GM12872 (cell line): ENCODE measurements around the gene BACE2.
A peak's percentile ranks its signal among the peaks of the same experiment; 100 is the strongest.

Experiments used
- TF ChIP-seq, protein P1 (sequence below): IDR thresholded peaks from 3 replicates; pipeline ENCODE4 v1.5.1; 2011; ENCODE audit warnings: low read depth, mild to moderate bottlenecking, low read length, moderate library complexity; ENCODE audit not compliant: insufficient read depth

BACE2 gene

DNA sequence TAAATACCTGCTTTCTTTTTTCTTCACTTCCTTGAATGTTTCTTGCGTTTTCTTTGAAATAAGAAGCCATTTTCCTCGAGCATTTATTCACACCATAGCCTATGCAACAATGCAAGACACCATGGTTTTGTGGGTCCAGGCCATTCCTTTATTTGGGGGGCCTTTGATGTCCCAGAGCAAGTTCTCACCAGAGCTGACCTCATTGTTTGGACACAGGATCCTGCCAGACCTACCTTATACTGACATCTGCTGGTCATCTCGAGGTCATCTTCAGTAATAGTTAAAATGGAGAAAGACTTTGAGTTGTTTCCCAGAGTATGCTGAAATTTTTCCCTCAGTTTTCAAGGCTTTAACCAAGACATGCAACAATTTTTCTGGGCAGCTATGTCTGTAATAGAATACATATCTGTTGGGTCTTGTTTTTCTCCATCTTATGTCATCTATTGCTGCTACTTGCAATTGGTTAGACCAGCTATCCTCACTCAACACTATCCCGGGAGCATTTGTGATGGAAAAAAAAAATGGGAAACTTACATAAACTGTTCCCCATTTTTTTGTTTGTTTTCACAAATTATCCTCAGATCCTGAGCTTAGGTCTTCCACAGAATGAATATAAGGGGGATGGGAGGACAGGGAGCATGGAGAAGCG, 34.0 kb upstream of the BACE2 start:
- TF ChIP-seq, protein P1, sequence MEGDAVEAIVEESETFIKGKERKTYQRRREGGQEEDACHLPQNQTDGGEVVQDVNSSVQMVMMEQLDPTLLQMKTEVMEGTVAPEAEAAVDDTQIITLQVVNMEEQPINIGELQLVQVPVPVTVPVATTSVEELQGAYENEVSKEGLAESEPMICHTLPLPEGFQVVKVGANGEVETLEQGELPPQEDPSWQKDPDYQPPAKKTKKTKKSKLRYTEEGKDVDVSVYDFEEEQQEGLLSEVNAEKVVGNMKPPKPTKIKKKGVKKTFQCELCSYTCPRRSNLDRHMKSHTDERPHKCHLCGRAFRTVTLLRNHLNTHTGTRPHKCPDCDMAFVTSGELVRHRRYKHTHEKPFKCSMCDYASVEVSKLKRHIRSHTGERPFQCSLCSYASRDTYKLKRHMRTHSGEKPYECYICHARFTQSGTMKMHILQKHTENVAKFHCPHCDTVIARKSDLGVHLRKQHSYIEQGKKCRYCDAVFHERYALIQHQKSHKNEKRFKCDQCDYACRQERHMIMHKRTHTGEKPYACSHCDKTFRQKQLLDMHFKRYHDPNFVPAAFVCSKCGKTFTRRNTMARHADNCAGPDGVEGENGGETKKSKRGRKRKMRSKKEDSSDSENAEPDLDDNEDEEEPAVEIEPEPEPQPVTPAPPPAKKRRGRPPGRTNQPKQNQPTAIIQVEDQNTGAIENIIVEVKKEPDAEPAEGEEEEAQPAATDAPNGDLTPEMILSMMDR = peak; percentile 66

DNA sequence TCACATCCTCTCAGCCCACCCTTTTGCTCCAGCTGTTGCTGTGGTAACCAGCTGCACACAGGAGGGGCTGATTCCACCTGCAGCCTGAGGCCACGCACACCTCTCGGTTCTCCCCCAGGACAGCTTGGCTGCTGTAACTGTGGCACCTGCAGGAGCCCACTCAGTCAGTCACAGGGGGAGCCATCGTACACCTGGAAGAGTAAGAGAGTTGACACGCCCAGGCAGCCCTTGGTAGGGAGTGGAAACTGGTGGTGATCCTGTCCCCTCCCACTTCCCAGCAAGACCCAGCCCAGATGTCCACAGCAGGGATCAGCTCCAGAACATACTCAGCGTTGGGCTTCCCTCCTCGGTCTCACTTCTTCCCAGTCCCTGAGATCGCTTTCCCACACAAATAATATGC, 32.2 kb upstream of the BACE2 start:
- TF ChIP-seq, protein P1 = no peak

DNA sequence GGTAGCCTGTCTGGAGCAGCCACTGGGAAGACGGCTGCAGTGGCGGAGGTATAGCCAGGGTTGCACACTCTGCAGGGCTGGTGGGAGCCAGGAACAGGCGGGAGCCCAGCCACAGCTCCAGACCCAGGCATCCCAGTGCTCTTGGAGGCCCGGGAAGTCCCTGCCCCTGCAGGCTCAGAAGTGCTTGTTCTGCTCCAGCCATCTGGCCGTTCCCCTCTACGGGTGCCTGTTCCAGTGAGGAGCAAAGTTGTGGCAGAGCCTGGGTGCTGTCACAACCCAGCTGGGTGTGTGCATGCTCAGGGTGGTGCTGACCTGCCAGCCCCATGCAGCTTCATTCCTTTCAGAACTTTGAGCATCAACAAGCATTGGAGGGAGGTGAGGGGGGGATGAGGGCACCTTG, 31.7 kb upstream of the BACE2 start:
- TF ChIP-seq, protein P1 = no peak

DNA sequence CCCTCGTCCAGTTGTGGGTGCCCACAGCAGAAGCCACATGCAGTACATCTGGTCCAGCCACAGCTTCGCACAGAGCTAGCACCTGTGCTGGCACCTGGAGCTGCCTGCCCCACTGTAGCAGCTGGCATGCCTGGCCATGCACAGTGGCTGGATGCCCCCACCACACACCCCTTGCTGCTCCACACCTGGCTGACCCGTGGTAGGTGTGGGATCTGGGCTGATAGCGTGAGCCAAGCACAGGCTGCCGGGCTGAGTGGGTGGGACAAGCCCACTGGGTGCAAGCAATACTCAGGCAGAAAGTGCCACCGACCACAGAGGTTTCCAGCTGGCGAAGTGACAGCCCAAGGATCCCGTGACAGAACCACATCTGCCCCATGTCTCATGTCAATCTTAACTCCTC, 30.6 kb upstream of the BACE2 start:
- TF ChIP-seq, protein P1 = no peak

DNA sequence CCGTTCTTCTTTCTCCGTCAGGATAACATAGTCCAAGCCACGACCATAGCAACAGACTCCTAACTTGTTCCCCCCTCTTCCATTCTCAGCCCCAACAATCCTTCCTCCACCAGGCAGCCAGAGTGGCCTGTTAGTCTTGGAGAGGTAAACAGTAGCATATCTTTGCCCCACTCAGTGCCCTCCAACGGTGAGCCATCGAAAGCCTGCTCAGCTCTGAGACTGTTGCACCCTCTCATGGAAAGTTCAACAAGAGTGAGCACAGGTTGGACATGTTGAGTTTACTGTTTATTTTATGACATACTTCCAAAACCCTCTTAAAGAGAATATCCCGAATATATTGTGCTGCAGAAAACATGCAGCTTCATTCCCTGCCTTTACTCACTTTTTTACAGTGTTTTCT, 30.1 kb upstream of the BACE2 start:
- TF ChIP-seq, protein P1 = no peak

DNA sequence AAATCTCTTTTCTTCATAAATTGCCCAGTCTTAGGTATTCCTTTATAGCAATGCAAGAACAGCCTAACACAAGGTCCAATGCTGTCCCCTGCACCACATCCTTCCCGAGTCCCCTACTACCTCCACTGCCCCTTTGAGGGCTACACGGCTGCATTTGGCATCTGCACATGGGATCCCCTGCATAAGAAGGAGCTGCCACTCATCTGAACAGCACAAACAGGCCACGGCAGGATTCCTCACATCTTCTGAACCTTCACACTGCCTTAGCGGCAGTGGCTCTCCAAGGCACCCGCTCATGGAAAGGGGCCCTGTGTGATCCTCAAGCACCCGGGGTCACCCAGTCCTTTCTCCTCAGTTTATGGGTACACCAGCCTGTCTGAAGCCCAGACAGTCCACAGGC, 29.2 kb upstream of the BACE2 start:
- TF ChIP-seq, protein P1 = no peak

DNA sequence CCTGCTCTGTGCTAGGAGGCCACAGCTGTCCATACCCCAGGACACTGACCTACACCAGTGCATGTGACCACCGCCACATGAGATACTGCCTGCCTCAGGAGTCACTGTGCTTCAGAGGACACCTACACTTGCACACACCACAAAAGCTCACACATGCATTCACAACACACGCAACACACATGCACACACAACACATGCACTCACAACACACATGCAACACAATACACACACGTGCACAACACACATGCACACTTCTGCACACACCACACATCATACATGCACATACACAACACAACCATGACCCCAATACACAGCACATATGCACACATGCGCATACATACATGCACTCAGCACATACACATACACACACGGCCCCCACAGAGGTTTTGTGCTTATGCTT, 28.7 kb upstream of the BACE2 start:
- TF ChIP-seq, protein P1 = no peak

DNA sequence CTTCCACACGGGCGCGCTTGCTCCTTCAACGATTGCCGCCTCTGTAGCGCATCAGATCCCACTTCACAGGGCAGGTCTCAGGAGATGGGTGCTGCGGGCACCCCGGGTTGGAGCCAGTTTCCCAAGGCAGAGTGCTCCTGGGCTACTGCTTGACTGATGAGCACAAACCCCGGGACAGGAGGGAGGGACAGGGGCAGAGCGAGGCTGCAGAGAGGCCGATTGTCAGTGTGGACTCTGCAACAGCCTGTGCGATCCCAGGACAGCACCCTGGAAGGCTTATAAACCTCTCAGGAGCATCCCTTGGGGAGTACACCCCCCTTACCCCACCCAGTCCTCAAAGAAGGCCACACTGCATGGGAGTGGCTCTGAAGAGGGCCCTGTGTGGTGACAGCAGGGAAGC, 28.0 kb upstream of the BACE2 start:
- TF ChIP-seq, protein P1 = no peak
